Esophagus muscularis mucosa (tissue), 4 donors: Measurements from ENCODE around the gene ATP6AP1. TPM values are rescaled to one million over a fixed set of nuclear protein-coding genes. Genes with fewer than 3 reads are reported as not detected.

Experiments
- DNase-seq: peaks from one replicate; pipeline ENCODE4 v3.0.0-alpha.2; 2017; ENCODE audit errors: extremely low spot score
- H3K27ac ChIP-seq, 4 donors: fragments of 200-600 bp; sonication (generic); replicated peaks in 1 of 4; 1 replicate in 3 of 4; 2 replicates in 1 of 4; pipeline ENCODE4 v1.5.1; 2016 to 2019; ENCODE audit warnings: mild to moderate bottlenecking in 1 of 4
- H3K27me3 ChIP-seq, 4 donors: fragments of 200-600 bp; sonication (generic); one replicate each; pipeline versions ENCODE4 v1.5.1 to v1.6.0; 2016 to 2019
- H3K36me3 ChIP-seq, 4 donors: fragments of 200-600 bp; sonication (generic); one replicate each; pipeline ENCODE4 v1.5.1; 2016 to 2019
- H3K4me1 ChIP-seq, 4 donors: fragments of 200-600 bp; sonication (generic); one replicate each; pipeline ENCODE4 v1.5.1; 2016 to 2019
- H3K4me3 ChIP-seq, 4 donors: fragments of 200-600 bp; sonication (generic); 1 replicate in 2 of 4; 2 replicates in 2 of 4; pipeline ENCODE4 v1.5.1; 2016 to 2019; ENCODE audit warnings: mild to moderate bottlenecking in 4 of 4, moderate library complexity in 1 of 4
- H3K9me3 ChIP-seq, 4 donors: fragments of 200-600 bp; sonication (generic); 1 replicate in 3 of 4; 2 replicates in 1 of 4; pipeline ENCODE4 v1.5.1; 2016 to 2019
- EP300 ChIP-seq: sonication (generic); formaldehyde crosslinking; IDR thresholded peaks from one replicate; pipeline ENCODE4 v1.6.1; 2017; ENCODE audit warnings: antibody characterized with exemption
- POLR2A ChIP-seq: fragments of 450-650 bp; IDR thresholded peaks from one replicate; pipeline ENCODE4 v1.6.1; 2017; ENCODE audit warnings: antibody characterized with exemption, moderate library complexity, mild to moderate bottlenecking, low read depth
- POLR2AphosphoS5 ChIP-seq, 2 donors: sonication (generic); formaldehyde crosslinking; IDR thresholded peaks; one replicate each; pipeline ENCODE4 v1.6.1; 2017; ENCODE audit warnings: antibody characterized with exemption in 2 of 2
- WGBS: methylation state at CpG from one replicate; pipeline ENCODE4 v1.1.5; 2018; 5-methylcytosine and 5-hydroxymethylcytosine counted together
- intact Hi-C: fragments of 100-400 bp; cut with DNase I; formaldehyde crosslinking; loops from one replicate; pipeline ENCODE4 v1.15.1; 2023
- total RNA-seq, 4 donors: library from RNA; depleted of rRNA; stranded (reverse); fragments of >200 nt; gene quantifications; one replicate each; pipeline versions ENCODE4 v1.1.0 to v1.2.1, GENCODE V29; 2016
- TF ChIP-seq, protein P1 (sequence below), 3 experiments: fragments of 200-600 bp in 2 of 3; fragments of 450-650 bp in 1 of 3; sonication (generic) in 2 of 3; IDR thresholded peaks; one replicate each; pipeline ENCODE4 v1.5.1; 2017 to 2019; ENCODE audit warnings: antibody characterized with exemption in 3 of 3, mild to moderate bottlenecking in 2 of 3, moderate library complexity in 1 of 3

Gene ATP6AP1
- total RNA-seq, 4 donors from 2014 or later: 27.4 to 67.2 (median 34.7) TPM

DNA sequence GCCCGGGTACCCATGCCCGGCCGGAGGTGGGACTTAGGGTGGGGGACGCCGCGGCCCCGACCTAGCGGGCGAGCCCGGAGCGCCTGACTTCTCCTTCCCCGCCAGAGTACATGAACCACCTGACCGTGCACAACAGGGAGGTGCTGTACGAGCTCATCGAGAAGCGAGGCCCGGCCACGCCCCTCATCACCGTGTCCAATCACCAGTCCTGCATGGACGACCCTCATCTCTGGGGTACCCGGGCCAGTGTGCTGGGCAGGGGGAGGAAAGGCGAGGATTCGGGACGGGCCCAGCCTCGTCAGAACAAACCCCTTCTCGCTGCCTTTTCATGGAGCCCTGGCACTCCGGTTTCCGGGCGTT is 16.5 kb upstream of the ATP6AP1 start:
- no peaks in the 10 kb centered on the region for H3K9me3 ChIP-seq
- TF ChIP-seq POLR2AphosphoS5 (IDR thresholded peaks at IDR 0.05) (peak; percentile 65 to 68), POLR2A (no peak), EP300 (no peak)
- TF ChIP-seq, protein P1, sequence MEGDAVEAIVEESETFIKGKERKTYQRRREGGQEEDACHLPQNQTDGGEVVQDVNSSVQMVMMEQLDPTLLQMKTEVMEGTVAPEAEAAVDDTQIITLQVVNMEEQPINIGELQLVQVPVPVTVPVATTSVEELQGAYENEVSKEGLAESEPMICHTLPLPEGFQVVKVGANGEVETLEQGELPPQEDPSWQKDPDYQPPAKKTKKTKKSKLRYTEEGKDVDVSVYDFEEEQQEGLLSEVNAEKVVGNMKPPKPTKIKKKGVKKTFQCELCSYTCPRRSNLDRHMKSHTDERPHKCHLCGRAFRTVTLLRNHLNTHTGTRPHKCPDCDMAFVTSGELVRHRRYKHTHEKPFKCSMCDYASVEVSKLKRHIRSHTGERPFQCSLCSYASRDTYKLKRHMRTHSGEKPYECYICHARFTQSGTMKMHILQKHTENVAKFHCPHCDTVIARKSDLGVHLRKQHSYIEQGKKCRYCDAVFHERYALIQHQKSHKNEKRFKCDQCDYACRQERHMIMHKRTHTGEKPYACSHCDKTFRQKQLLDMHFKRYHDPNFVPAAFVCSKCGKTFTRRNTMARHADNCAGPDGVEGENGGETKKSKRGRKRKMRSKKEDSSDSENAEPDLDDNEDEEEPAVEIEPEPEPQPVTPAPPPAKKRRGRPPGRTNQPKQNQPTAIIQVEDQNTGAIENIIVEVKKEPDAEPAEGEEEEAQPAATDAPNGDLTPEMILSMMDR (IDR thresholded peaks at IDR 0.05): no peak
- intact Hi-C loops: no loop called here
- H3K4me1 ChIP-seq: peaks cover 3 to 27% (median 19%) of the 10 kb centered on the region in 4 donors
- no peak for DNase-seq
- peak overlapping the region; percentile 92 to 95 (median 94) for H3K27ac ChIP-seq
- H3K27me3 ChIP-seq: no peaks in the 10 kb centered on the region
- peak overlapping the region; percentile 73 to 78 (median 76) for H3K4me3 ChIP-seq
- 57% methylated on average over 8 of the region's 29 CpGs for WGBS
- peaks cover 0 to 22% (median 6%) of the 10 kb centered on the region in 4 donors for H3K36me3 ChIP-seq

DNA sequence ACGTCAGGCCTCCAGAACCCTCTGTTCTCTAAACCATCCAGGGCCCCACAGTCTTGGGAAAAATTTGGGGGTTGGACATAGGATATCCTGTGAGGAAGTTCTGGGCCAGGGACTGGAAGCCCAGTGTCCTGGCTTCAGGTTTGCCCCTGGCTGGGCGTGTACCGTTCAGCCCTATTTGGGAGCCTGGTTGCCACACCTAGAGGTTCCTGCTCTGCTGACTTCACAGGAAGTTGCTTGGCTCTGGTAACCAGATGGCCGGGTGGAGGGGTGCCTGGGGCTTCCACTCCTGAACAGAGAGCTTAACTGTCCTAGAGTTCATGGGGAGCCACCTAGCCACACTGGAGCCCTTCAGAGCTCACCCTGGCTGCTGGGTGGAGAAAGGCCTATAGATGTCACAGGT is 16.0 kb upstream of the ATP6AP1 start:
- 67% methylated on average over 2 of the region's 4 CpGs for WGBS
- TF ChIP-seq EP300 (no peak), POLR2AphosphoS5 (IDR thresholded peaks at IDR 0.05) (no peak), POLR2A (no peak)
- TF ChIP-seq, protein P1 (IDR thresholded peaks at IDR 0.05): no peak
- no peaks in the 10 kb centered on the region for H3K9me3 ChIP-seq
- intact Hi-C loops: no loop called here
- DNase-seq: no peak
- peaks cover 0 to 22% (median 6%) of the 10 kb centered on the region in 4 donors for H3K36me3 ChIP-seq
- peak overlapping the region; percentile 92 to 95 (median 94) for H3K27ac ChIP-seq
- peaks cover 3 to 27% (median 19%) of the 10 kb centered on the region in 4 donors for H3K4me1 ChIP-seq
- H3K27me3 ChIP-seq: no peaks in the 10 kb centered on the region
- H3K4me3 ChIP-seq: peak overlapping the region; percentile 73 to 78 (median 76)

DNA sequence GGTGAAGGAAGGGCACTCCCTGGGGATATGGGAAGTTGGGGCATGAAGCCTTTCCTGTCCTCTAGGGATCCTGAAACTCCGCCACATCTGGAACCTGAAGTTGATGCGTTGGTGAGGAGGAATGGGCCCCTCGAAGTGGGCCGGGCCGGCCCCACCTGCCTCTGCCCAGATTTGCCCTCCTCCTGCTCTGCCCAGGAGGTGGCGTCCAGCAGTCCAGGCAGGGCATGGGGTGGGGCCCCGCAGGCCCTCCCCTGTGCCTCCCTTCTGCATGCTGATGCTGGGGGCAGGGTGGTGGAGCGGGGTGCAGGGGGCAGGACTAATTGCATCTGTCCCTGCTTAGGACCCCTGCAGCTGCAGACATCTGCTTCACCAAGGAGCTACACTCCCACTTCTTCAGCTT is 15.3 kb upstream of the ATP6AP1 start:
- no peak for TF ChIP-seq EP300
- TF ChIP-seq POLR2AphosphoS5 (IDR thresholded peaks at IDR 0.05): no peak
- no peak for TF ChIP-seq POLR2A
- TF ChIP-seq, protein P1 (IDR thresholded peaks at IDR 0.05): no peak
- intact Hi-C loops: no loop called here

DNA sequence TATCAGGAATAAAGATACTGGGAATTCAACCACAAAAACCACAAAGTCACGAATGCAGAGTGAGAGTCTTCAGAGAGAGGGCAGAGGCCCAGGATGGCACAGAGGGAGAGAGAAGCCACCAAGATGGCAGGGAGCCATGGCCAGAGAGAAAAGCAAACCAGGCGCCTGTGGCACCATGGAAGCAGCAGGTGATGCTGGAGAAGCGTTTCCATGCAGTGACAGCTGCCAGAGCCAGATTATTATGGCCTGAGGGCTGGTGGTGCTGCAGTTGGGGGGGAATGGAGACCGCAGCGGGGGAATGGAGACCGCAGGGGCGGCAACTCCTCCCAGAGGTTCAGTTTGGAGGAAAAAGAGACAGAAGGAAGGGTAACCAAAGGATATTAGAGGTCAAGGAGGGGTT is 11.3 kb upstream of the ATP6AP1 start:
- no peak for DNase-seq
- H3K36me3 ChIP-seq: peaks cover 0 to 36% (median 11%) of the 10 kb centered on the region in 4 donors
- WGBS: 71% methylated on average over 7 of the region's 7 CpGs
- H3K4me3 ChIP-seq: no peak overlapping the region
- TF ChIP-seq POLR2AphosphoS5 (IDR thresholded peaks at IDR 0.05): no peak
- no peak for TF ChIP-seq POLR2A
- TF ChIP-seq EP300: no peak
- TF ChIP-seq, protein P1 (IDR thresholded peaks at IDR 0.05): no peak
- H3K9me3 ChIP-seq: no peaks in the 10 kb centered on the region
- intact Hi-C loops: no loop called here
- peaks cover 8 to 21% (median 14%) of the 10 kb centered on the region in 4 donors for H3K4me1 ChIP-seq
- H3K27ac ChIP-seq: no peak overlapping the region
- no peaks in the 10 kb centered on the region for H3K27me3 ChIP-seq

More for the DNA sequence above, 15.3 kb upstream of the ATP6AP1 start:
- no peaks in the 10 kb centered on the region for H3K27me3 ChIP-seq
- no peak for DNase-seq
- no peak overlapping the region for H3K4me3 ChIP-seq
- H3K36me3 ChIP-seq: peaks cover 0 to 22% (median 6%) of the 10 kb centered on the region in 4 donors
- H3K27ac ChIP-seq: peak overlapping the region in 3 of 4 donors; percentile 94 to 95 (median 94)
- WGBS: no CpG with 5 or more reads among the region's 8 CpGs
- H3K4me1 ChIP-seq: peaks cover 3 to 27% (median 19%) of the 10 kb centered on the region in 4 donors
- no peaks in the 10 kb centered on the region for H3K9me3 ChIP-seq

DNA sequence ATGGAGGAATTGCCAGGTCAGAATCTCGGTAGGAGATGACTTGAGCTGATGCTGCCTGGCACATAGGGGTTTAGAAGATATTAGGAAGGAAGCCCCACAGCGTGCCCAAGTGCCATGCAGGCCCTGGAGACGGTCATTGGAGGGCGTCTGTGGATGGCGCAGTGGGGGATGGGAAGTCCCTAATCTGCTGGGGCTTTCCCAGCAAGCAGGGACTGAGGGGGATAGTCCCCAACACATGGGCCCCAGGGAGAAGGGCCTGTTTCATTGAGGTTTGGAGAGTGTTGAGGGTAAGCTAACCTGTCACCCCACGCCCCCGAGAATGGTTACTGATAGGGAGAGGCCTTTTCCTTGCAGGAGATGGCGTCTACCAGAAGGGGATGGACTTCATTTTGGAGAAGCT is 9.3 kb upstream of the ATP6AP1 start:
- TF ChIP-seq, protein P1 (IDR thresholded peaks at IDR 0.05): no peak
- TF ChIP-seq EP300: no peak
- TF ChIP-seq POLR2A: no peak
- no peak for TF ChIP-seq POLR2AphosphoS5 (IDR thresholded peaks at IDR 0.05)
- Histone ChIP-seq H3K36me3 (peaks cover 0 to 25% (median 8%) of the 10 kb centered on the region in 4 donors), H3K4me1 (peaks cover 4 to 9% (median 6%) of the 10 kb centered on the region in 4 donors), H3K9me3 (no peaks in the 10 kb centered on the region), H3K27me3 (no peaks in the 10 kb centered on the region), H3K27ac (peak overlapping the region in 1 of 4 donors; percentile 15), H3K4me3 (no peak overlapping the region)
- intact Hi-C loops: no loop called here
- no peak for DNase-seq
- WGBS: 82% methylated on average over 8 of the region's 8 CpGs
